ENCODE data around the gene MUC20. TPM values are rescaled to one million over a fixed set of nuclear protein-coding genes. Genes with fewer than 3 reads are reported as not detected.

Gene MUC20
- total and polyA plus RNA-seq, 2 experiments from 2014 or later, result not detected

DNA sequence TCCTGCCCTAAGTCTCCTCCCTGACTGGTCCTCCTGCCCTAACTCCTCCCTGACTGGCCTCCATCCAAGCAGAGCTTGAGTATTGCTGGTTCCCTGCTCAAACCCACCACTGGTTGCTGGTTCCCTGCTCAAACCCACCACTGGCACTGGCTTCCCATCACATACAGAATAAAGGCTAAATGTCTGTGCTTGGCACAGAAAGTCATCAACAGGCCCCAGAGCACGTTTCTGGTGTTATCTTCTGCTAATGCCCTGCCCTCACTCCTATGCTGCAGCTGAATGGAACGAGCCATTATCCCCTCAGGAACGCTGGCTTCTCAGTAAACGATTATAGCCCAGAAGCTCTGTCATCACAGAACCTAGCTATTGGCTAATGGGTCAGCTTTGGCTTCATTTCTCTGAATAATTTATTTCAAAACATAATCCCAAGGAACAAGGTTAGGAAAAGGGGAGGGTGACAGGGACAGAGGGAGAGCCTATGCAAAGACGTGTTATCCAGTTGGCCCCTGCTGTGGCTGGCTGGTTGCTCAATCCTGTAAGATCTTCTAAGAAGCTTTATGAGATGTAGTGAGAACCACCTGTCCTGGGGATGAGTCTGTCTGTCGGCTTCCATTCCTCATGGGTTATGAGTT lies 6.3 kb upstream of the MUC20 start:
- in situ Hi-C loops (cut with MboI), result no loop called here
- peak; percentile 7 for DNase-seq
- no peak overlapping the region for H3K27ac ChIP-seq

GRCh38 chr3:195715134-195715533 lies 5.6 kb upstream of the MUC20 start:
- Histone ChIP-seq H3F3A (ENCODE audit: insufficient read depth) (no peaks in the 10 kb centered on the region), H3K4me1 (ENCODE audit: insufficient read depth) (no peaks in the 10 kb centered on the region), H3K27ac (no peak overlapping the region), H4K20me1 (ENCODE audit: insufficient read depth) (no peaks in the 10 kb centered on the region), H2AFZ (no peak overlapping the region), H3K9me3 (ENCODE audit: low read depth) (no peaks in the 10 kb centered on the region), H3K9me2 (ENCODE audit: insufficient read depth) (no peaks in the 10 kb centered on the region), H3K4me3 (no peak overlapping the region), H3K9ac (no peak overlapping the region), H3K36me3 (ENCODE audit: low read depth) (no peaks in the 10 kb centered on the region), H3K27me3 (replicated peaks; ENCODE audit: insufficient read depth) (0 out of 2 replicates have a peak, but pooled peaks cover 4% of the 10 kb centered on the region), H3K4me2 (ENCODE audit: unreplicated experiment) (no peak overlapping the region), H3K79me2 (ENCODE audit: insufficient read depth) (no peaks in the 10 kb centered on the region)
- no peak for DNase-seq
- WGBS, 2 experiments (ENCODE audit: low coverage in 1 of 2, low lambda C conversion rate in 2 of 2, missing lambda C conversion rate in 2 of 2), result 62 to 66% methylated on average over 4 of the region's 4 CpGs
- TF ChIP-seq EZH2 (IDR thresholded peaks at IDR 0.05; ENCODE audit: insufficient read depth, poor library complexity, severe bottlenecking), result no peak
- TF ChIP-seq EZH2phosphoT487 (IDR thresholded peaks at IDR 0.05; ENCODE audit: insufficient read depth, low read depth), result no peak
- in situ Hi-C loops (cut with MboI), result no loop called here

More for the DNA sequence above, 6.3 kb upstream of the MUC20 start:
- H3K79me2 ChIP-seq (ENCODE audit: insufficient read depth), result no peaks in the 10 kb centered on the region
- H3F3A ChIP-seq (ENCODE audit: insufficient read depth), result no peaks in the 10 kb centered on the region
- no peak for TF ChIP-seq EZH2phosphoT487 (IDR thresholded peaks at IDR 0.05; ENCODE audit: insufficient read depth, low read depth)
- no peak for TF ChIP-seq EZH2 (IDR thresholded peaks at IDR 0.05; ENCODE audit: insufficient read depth, poor library complexity, severe bottlenecking)
- H3K4me1 ChIP-seq (ENCODE audit: insufficient read depth), result no peaks in the 10 kb centered on the region
- H3K36me3 ChIP-seq (ENCODE audit: low read depth), result no peaks in the 10 kb centered on the region
- 0 out of 2 replicates have a peak, but pooled peaks cover 4% of the 10 kb centered on the region for H3K27me3 ChIP-seq (replicated peaks; ENCODE audit: insufficient read depth)
- H3K9ac ChIP-seq, result no peak overlapping the region
- H3K4me2 ChIP-seq (ENCODE audit: unreplicated experiment), result no peak overlapping the region
- no peaks in the 10 kb centered on the region for H4K20me1 ChIP-seq (ENCODE audit: insufficient read depth)
- H3K9me3 ChIP-seq (ENCODE audit: low read depth), result no peaks in the 10 kb centered on the region
- no peak overlapping the region for H2AFZ ChIP-seq
- H3K9me2 ChIP-seq (ENCODE audit: insufficient read depth), result 0 out of 2 replicates have a peak, but pooled peaks cover under 1% of the 10 kb centered on the region
- H3K4me3 ChIP-seq, result no peak overlapping the region
- 51 to 59% methylated on average over 6 of the region's 6 CpGs for WGBS, 2 experiments (ENCODE audit: low coverage in 1 of 2, low lambda C conversion rate in 2 of 2, missing lambda C conversion rate in 2 of 2)

- Histone ChIP-seq H3F3A (ENCODE audit: insufficient read depth) (no peaks in the 10 kb centered on the region), H3K27ac (no peak overlapping the region), H4K20me1 (ENCODE audit: insufficient read depth) (no peaks in the 10 kb centered on the region), H2AFZ (no peak overlapping the region), H3K79me2 (ENCODE audit: insufficient read depth) (no peaks in the 10 kb centered on the region), H3K27me3 (replicated peaks; ENCODE audit: insufficient read depth) (0 out of 2 replicates have a peak, but pooled peaks cover 6% of the 10 kb centered on the region), H3K4me3 (no peak overlapping the region), H3K4me1 (ENCODE audit: insufficient read depth) (no peaks in the 10 kb centered on the region), H3K4me2 (ENCODE audit: unreplicated experiment) (no peak overlapping the region), H3K9me3 (ENCODE audit: low read depth) (no peaks in the 10 kb centered on the region), H3K9ac (no peak overlapping the region), H3K36me3 (ENCODE audit: low read depth) (no peaks in the 10 kb centered on the region), H3K9me2 (ENCODE audit: insufficient read depth) (no peaks in the 10 kb centered on the region)
- 75 to 77% methylated on average over 14 of the region's 14 CpGs for whole genome bisulfite sequencing, 2 experiments (ENCODE audit: low coverage in 1 of 2, low lambda C conversion rate in 2 of 2, missing lambda C conversion rate in 2 of 2)
- in situ Hi-C loops (cut with MboI), result no loop called here
- TF ChIP-seq EZH2phosphoT487 (IDR thresholded peaks at IDR 0.05; ENCODE audit: insufficient read depth, low read depth) (no peak), EZH2 (IDR thresholded peaks at IDR 0.05; ENCODE audit: insufficient read depth, poor library complexity, severe bottlenecking) (no peak)
- DNase-seq, result peak; percentile 9
These were observed 5.1 kb upstream of the MUC20 start for GRCh38 chr3:195715583-195716266.

GRCh38 chr3:195717416-195717815 lies 3.4 kb upstream of the MUC20 start:
- TF ChIP-seq EZH2phosphoT487 (IDR thresholded peaks at IDR 0.05; ENCODE audit: insufficient read depth, low read depth) (no peak), EZH2 (IDR thresholded peaks at IDR 0.05; ENCODE audit: insufficient read depth, poor library complexity, severe bottlenecking) (no peak)
- no peak overlapping the region for H3K4me2 ChIP-seq (ENCODE audit: unreplicated experiment)
- 49 to 54% methylated on average over 9 of the region's 9 CpGs for WGBS, 2 experiments (ENCODE audit: low coverage in 1 of 2, low lambda C conversion rate in 2 of 2, missing lambda C conversion rate in 2 of 2)
- in situ Hi-C loops (cut with MboI), result no loop called here
- no peaks in the 10 kb centered on the region for H3K36me3 ChIP-seq (ENCODE audit: low read depth)
- no peaks in the 10 kb centered on the region for H3F3A ChIP-seq (ENCODE audit: insufficient read depth)
- no peaks in the 10 kb centered on the region for H3K79me2 ChIP-seq (ENCODE audit: insufficient read depth)
- H3K4me3 ChIP-seq, result no peak overlapping the region
- DNase-seq, result no peak
- H4K20me1 ChIP-seq (ENCODE audit: insufficient read depth), result no peaks in the 10 kb centered on the region
- no peak overlapping the region for H3K27ac ChIP-seq
- no peaks in the 10 kb centered on the region for H3K9me3 ChIP-seq (ENCODE audit: low read depth)
- H3K4me1 ChIP-seq (ENCODE audit: insufficient read depth), result no peaks in the 10 kb centered on the region
- no peaks in the 10 kb centered on the region for H3K9me2 ChIP-seq (ENCODE audit: insufficient read depth)
- H2AFZ ChIP-seq, result no peak overlapping the region
- H3K27me3 ChIP-seq (replicated peaks; ENCODE audit: insufficient read depth), result 0 out of 2 replicates have a peak, but pooled peaks cover 6% of the 10 kb centered on the region
- H3K9ac ChIP-seq, result no peak overlapping the region
